ENCODE measurements around the gene MAPRE3.

Gene MAPRE3

DNA sequence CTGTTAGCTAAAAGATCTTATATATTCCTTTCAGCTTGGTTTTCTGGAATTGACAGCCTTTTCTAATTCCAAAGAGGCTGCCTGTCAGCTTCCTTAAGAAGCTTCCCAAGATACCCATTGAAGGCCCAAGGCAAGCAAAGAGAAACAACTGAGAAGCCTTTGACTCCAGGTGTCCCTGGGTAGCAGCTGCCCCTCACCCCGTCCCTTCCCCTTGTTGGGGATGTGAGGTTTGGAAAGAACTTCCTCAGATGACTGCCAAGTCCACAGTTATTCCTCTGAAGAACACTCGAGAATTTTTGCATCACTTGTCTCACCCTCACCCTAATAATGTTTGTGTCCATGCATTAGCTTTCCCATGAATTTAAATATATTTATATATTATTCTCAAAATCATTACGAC lies 13.3 kb downstream of the MAPRE3 start:
- H3F3A ChIP-seq (ENCODE audit: insufficient read depth), result no peaks in the 10 kb centered on the region
- H4K20me1 ChIP-seq (ENCODE audit: low read depth, low read length), result no peaks in the 10 kb centered on the region
- no peaks in the 10 kb centered on the region for H3K9me3 ChIP-seq (ENCODE audit: insufficient read depth, low read length)
- no peak for TF ChIP-seq EZH2phosphoT487 (conservative IDR thresholded peaks at IDR 0.05; ENCODE audit: low read length)
- TF ChIP-seq, protein P1, sequence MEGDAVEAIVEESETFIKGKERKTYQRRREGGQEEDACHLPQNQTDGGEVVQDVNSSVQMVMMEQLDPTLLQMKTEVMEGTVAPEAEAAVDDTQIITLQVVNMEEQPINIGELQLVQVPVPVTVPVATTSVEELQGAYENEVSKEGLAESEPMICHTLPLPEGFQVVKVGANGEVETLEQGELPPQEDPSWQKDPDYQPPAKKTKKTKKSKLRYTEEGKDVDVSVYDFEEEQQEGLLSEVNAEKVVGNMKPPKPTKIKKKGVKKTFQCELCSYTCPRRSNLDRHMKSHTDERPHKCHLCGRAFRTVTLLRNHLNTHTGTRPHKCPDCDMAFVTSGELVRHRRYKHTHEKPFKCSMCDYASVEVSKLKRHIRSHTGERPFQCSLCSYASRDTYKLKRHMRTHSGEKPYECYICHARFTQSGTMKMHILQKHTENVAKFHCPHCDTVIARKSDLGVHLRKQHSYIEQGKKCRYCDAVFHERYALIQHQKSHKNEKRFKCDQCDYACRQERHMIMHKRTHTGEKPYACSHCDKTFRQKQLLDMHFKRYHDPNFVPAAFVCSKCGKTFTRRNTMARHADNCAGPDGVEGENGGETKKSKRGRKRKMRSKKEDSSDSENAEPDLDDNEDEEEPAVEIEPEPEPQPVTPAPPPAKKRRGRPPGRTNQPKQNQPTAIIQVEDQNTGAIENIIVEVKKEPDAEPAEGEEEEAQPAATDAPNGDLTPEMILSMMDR (IDR thresholded peaks at IDR 0.05; ENCODE audit: insufficient read depth, low read length, poor library complexity, severe bottlenecking), result no peak
- H3K27me3 ChIP-seq (ENCODE audit: low read length), result no peaks in the 10 kb centered on the region
- no peak overlapping the region for H3K9ac ChIP-seq (ENCODE audit: low read length)
- no peak overlapping the region for H3K4me2 ChIP-seq (ENCODE audit: low read depth, low read length, poor library complexity, severe bottlenecking)
- H3K9me2 ChIP-seq (replicated peaks; ENCODE audit: insufficient read depth, low read length), result no peaks in the 10 kb centered on the region
- no peaks in the 10 kb centered on the region for H3K79me2 ChIP-seq (ENCODE audit: insufficient read depth, low read length)
- no peaks in the 10 kb centered on the region for H3K36me3 ChIP-seq (ENCODE audit: low read length)
- H2AFZ ChIP-seq (ENCODE audit: low read depth, low read length, severe bottlenecking), result no peak overlapping the region
- H3K27ac ChIP-seq (ENCODE audit: low read depth, low read length), result no peak overlapping the region
- no peak overlapping the region for H3K4me3 ChIP-seq (ENCODE audit: insufficient read depth, low read length, poor library complexity, severe bottlenecking)

DNA sequence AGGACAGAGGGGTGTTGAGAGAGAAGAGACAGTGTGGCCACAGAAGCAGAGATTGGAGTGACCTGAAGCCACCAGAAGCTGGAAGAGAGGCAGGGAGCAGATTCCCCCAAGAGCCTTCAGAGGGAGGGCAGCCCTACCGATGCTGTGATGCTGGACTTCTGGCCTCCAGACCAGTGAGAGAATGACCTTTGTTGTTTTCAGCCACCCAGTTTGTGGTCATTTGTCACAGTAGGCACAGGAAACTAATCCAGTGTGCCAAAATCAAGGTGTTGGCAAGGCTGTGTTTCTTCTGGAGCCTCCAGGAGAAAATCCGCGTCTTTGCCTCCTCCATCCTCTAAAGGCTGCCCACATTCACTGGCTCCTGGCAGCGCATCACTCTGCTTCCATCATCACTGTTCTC lies 15.4 kb downstream of the MAPRE3 start:
- no peak overlapping the region for H3K27ac ChIP-seq (ENCODE audit: low read depth, low read length)
- no peaks in the 10 kb centered on the region for H4K20me1 ChIP-seq (ENCODE audit: low read depth, low read length)
- no peaks in the 10 kb centered on the region for H3K9me2 ChIP-seq (replicated peaks; ENCODE audit: insufficient read depth, low read length)
- no peaks in the 10 kb centered on the region for H3K36me3 ChIP-seq (ENCODE audit: low read length)
- no peaks in the 10 kb centered on the region for H3K27me3 ChIP-seq (ENCODE audit: low read length)
- no peaks in the 10 kb centered on the region for H3F3A ChIP-seq (ENCODE audit: insufficient read depth)
- H3K4me2 ChIP-seq (ENCODE audit: low read depth, low read length, poor library complexity, severe bottlenecking), result no peak overlapping the region
- no peak for TF ChIP-seq EZH2phosphoT487 (conservative IDR thresholded peaks at IDR 0.05; ENCODE audit: low read length)
- TF ChIP-seq, protein P1 (IDR thresholded peaks at IDR 0.05; ENCODE audit: insufficient read depth, low read length, poor library complexity, severe bottlenecking), result no peak
- H2AFZ ChIP-seq (ENCODE audit: low read depth, low read length, severe bottlenecking), result no peak overlapping the region
- no peaks in the 10 kb centered on the region for H3K79me2 ChIP-seq (ENCODE audit: insufficient read depth, low read length)
- H3K4me3 ChIP-seq (ENCODE audit: insufficient read depth, low read length, poor library complexity, severe bottlenecking), result no peak overlapping the region
- H3K9me3 ChIP-seq (ENCODE audit: insufficient read depth, low read length), result no peaks in the 10 kb centered on the region
- no peak overlapping the region for H3K9ac ChIP-seq (ENCODE audit: low read length)

DNA sequence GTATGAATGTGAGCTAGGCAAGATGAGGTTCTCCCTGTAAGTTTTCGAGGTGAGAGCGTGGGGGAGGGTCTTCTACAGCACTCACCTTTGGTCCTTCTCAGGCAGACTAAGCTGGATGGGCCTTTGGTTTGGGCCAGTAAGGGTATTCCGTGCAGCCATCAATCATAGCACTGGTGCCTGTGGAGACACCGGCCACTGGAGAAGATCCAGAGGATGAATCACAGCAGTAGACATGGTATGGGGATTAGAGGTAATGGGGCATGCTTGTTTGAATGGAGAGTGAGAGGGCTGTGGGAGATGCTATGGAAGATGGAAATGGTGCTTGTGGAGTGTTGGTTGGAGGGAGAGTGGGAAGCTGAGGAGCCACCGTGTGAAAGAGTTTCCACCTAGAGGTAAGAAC lies 16.1 kb downstream of the MAPRE3 start:
- H3F3A ChIP-seq (ENCODE audit: insufficient read depth), result no peaks in the 10 kb centered on the region
- no peaks in the 10 kb centered on the region for H3K9me3 ChIP-seq (ENCODE audit: insufficient read depth, low read length)
- H4K20me1 ChIP-seq (ENCODE audit: low read depth, low read length), result no peaks in the 10 kb centered on the region
- no peak overlapping the region for H3K4me2 ChIP-seq (ENCODE audit: low read depth, low read length, poor library complexity, severe bottlenecking)
- no peaks in the 10 kb centered on the region for H3K79me2 ChIP-seq (ENCODE audit: insufficient read depth, low read length)
- no peaks in the 10 kb centered on the region for H3K9me2 ChIP-seq (replicated peaks; ENCODE audit: insufficient read depth, low read length)
- no peak overlapping the region for H3K27ac ChIP-seq (ENCODE audit: low read depth, low read length)
- H3K4me3 ChIP-seq (ENCODE audit: insufficient read depth, low read length, poor library complexity, severe bottlenecking), result no peak overlapping the region
- H3K27me3 ChIP-seq (ENCODE audit: low read length), result no peaks in the 10 kb centered on the region
- no peak for TF ChIP-seq EZH2phosphoT487 (conservative IDR thresholded peaks at IDR 0.05; ENCODE audit: low read length)
- TF ChIP-seq, protein P1 (IDR thresholded peaks at IDR 0.05; ENCODE audit: insufficient read depth, low read length, poor library complexity, severe bottlenecking), result no peak
- H3K36me3 ChIP-seq (ENCODE audit: low read length), result no peaks in the 10 kb centered on the region
- H3K9ac ChIP-seq (ENCODE audit: low read length), result no peak overlapping the region
- no peak overlapping the region for H2AFZ ChIP-seq (ENCODE audit: low read depth, low read length, severe bottlenecking)
